Stimulated activated CD8-positive, alpha-beta memory T cell treated with anti-CD3 and anti-CD28 coated beads, Interleukin-4, amount 100 ng/mL, for 1 hour (primary cell): Measurements from ENCODE around the gene COG1.

Experiments used
- DNase-seq, 2 donors: peaks; one replicate each; pipeline ENCODE4 v3.0.0-alpha.2; 2020; ENCODE audit warnings: low read depth in 2 of 2, low spot score in 1 of 2

Gene COG1

GRCh38 chr17:73226556-73227172 lies 33.8 kb downstream of the COG1 start:
- DNase-seq = no peak

GRCh38 chr17:73227379-73227778 lies 34.5 kb downstream of the COG1 start:
- DNase-seq = no peak

GRCh38 chr17:73227944-73228343 lies 35.1 kb downstream of the COG1 start:
- no peak for DNase-seq

GRCh38 chr17:73228748-73229236 lies 35.9 kb downstream of the COG1 start:
- no peak for DNase-seq

- DNase-seq = no peak
Measured at GRCh38 chr17:73230088-73230487, 37.2 kb downstream of the COG1 start.

GRCh38 chr17:73231395-73231794 lies 38.5 kb downstream of the COG1 start:
- DNase-seq = no peak

- peak; percentile 91 to 94 for DNase-seq
Measured at GRCh38 chr17:73231841-73232586, 39.2 kb downstream of the COG1 start.

- DNase-seq = no peak
Measured at GRCh38 chr17:73232587-73233373, 39.9 kb downstream of the COG1 start.

GRCh38 chr17:73234736-73235135 lies 41.9 kb downstream of the COG1 start:
- no peak for DNase-seq

GRCh38 chr17:73237714-73238113 lies 44.9 kb downstream of the COG1 start:
- no peak for DNase-seq

- no peak for DNase-seq
Measured at GRCh38 chr17:73240561-73240960, 47.7 kb downstream of the COG1 start.

GRCh38 chr17:73247726-73248125 lies 54.9 kb downstream of the COG1 start:
- DNase-seq = no peak

GRCh38 chr17:73248532-73248931 lies 55.7 kb downstream of the COG1 start:
- no peak for DNase-seq

GRCh38 chr17:73249700-73250099 lies 56.8 kb downstream of the COG1 start:
- no peak for DNase-seq

- DNase-seq = no peak
Measured at GRCh38 chr17:73250851-73251640, 58.2 kb downstream of the COG1 start.

- DNase-seq = no peak
Measured at GRCh38 chr17:73251871-73252270, 59.0 kb downstream of the COG1 start.

- peak in 1 of 2 donors; percentile 24 for DNase-seq
Measured at GRCh38 chr17:73255671-73256181, 62.9 kb downstream of the COG1 start.

GRCh38 chr17:73256220-73256619 lies 63.4 kb downstream of the COG1 start:
- no peak for DNase-seq

GRCh38 chr17:73257516-73257915 lies 64.7 kb downstream of the COG1 start:
- DNase-seq = no peak
